Stimulated activated CD4-positive, alpha-beta T cell treated with anti-CD3 and anti-CD28 coated beads, Interleukin-4, amount 100 ng/mL, for 4 hours (primary cell): Measurements from ENCODE around the gene CCDC34.
A peak's percentile ranks its signal among the peaks of the same experiment; 100 is the strongest.

Experiments
- DNase-seq, 2 experiments: peaks; one replicate each; pipeline ENCODE4 v3.0.0-alpha.2; 2020

The CCDC34 gene, protein sequence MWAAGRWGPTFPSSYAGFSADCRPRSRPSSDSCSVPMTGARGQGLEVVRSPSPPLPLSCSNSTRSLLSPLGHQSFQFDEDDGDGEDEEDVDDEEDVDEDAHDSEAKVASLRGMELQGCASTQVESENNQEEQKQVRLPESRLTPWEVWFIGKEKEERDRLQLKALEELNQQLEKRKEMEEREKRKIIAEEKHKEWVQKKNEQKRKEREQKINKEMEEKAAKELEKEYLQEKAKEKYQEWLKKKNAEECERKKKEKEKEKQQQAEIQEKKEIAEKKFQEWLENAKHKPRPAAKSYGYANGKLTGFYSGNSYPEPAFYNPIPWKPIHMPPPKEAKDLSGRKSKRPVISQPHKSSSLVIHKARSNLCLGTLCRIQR

DNA sequence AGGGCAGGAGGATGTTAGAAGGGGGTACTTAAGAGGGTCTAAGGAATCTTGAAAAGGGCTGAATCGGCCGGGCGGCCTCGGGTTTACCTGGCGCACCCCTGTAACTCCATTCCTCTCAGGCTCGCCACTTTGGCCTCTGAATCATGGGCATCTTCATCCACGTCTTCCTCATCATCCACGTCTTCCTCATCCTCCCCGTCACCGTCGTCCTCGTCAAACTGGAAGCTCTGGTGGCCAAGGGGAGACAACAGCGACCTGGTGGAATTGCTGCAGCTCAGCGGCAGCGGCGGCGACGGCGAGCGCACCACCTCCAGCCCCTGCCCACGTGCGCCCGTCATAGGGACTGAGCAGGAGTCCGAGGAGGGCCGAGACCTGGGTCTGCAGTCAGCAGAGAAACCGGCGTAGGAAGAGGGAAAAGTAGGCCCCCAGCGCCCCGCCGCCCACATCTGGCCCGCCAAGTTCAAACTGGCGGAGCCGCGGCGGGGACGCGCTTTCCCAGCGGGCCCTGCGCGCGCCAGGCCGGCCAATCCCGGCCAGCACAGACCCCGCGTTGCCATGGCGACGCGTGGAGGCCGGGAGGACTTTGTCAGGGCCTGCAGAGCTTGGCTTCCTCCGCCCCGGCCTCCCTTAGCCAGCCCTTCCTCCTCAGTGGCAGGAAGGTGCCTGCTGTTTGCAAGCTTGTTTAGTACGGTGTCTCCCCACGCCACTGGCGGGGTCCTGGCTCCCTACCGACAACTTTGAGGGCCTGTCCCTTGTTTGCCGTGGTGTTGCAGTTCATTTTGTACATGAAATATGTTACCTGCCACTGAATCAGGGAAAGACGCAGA is at the start of gene CCDC34:
TSS of gene CCDC34 (minus strand) at position 467 of the 827 bp plus-strand sequence. CDS start at position 446, 21 bp downstream.
- DNase-seq, result peak; percentile 81 to 88

DNA sequence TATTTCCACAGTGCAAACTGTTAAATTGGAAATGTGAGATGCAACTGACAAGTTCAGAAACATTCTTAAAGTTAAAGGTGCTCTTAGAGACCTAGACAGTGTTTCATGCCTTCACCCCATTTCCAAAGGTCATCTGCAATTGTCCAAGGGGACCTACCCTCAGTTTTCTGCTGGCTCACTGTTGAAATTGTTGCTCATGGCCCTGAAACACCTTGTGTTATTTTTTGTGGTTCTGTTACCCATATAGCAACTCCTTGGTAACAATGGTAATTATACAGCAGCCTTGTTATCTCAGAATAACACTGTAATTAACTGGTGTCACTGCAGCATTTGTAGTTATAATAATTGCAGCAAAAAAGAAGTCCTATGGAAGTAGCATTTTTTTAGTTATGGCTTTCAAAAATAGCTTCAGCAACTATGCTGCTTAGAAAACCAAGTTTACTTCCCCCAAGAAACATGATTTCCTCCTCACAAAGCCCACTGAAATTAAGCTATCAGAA is 49.2 kb upstream of the CCDC34 start:
- DNase-seq, result no peak

DNA sequence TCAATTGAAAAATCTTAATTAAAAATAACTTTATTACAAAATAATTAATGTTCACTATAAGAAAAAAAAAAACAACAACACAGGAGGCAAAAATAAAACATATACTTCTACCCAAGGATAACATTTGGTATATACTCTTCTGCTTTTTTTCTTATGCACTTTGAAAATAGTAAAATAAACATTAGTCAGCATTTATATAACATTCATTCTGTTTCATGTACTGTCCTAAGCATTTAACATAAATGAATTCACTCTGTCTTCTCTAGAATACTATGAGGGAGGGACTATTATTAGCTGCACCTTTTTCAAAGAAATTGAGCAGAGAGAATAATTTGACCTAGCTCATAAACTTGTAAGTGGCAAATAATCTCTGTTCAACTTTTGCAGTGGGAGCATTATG is 48.3 kb upstream of the CCDC34 start:
- DNase-seq, result no peak

DNA sequence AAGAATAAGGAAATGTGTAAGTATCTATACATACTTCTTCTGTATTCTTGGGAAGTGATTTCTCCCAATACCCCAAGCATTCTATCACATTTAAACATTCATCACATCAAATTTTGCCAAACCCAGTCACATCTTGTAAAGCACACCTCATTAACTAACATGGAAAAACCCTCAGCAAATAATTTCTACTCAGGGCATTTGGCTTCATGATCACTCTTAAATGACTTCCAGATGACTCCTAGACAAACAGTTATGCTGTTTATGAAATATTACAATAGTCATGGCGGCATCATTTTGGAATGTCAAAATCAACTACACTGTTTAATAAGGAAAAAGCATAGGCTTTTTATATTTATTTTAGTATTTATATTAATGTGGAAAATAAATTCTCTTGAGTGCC is 47.3 kb upstream of the CCDC34 start:
- no peak for DNase-seq

DNA sequence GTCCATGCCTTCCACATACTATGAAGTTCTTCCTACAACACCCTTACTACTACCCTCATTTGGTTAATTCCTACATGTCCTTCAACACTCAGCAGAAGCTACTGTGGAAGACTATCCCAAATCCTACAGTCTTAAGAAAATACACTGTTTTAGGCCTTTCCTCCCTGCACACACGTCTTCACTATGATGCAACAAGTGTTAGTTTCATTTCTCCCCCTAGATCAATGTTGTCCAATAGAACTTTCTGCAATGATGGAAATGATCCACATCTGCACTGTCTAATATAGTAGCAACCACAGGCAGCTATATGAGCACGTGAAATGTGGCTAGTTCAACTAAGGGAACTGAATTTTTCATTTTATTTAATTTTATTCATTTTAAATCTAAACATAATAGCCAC is 46.7 kb upstream of the CCDC34 start:
- DNase-seq, result no peak

DNA sequence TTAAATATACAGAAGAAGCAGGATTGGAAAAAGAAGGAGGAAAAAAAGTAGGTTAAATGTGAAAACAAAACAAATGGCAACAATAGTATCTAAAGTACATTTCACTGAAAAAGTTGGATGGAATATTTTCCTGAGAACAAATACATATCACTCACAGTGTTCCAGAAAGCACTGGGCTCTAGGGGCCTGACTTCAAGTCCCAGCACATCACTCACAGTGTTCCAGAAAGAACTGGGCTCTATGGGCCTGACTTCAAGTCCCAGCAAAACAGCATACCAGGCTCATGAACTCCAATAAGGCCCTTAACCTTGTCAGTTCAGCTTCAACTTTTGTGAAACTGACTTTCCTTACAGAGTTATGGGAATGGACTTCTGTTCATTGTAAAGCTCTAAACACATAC is 46.0 kb upstream of the CCDC34 start:
- DNase-seq, result no peak

DNA sequence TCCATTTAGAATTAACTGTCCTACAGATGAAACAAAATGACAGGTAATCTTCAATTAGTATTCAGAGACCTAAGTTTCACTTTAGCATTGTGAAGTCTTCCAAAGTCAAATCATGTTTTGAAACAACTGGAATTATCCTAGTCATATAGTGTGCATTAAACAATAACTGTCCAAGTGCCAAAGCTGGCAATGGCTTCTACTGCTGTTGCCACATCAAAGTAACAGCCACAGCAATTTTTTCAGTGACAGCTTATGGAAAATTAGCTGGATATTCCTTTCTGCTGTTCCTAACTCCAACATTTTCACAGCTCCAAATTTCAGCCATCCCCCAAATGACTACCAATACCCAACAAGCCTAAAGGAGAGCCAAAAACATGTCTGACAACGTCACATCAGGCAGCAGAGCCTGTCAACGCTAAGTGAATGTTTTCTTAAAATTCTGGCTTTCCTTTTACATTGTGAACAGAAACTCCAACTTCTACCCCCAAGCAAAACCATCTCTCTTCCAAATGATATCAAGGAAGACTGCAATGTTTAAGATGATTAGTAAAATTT is 45.3 kb upstream of the CCDC34 start:
- no peak for DNase-seq

DNA sequence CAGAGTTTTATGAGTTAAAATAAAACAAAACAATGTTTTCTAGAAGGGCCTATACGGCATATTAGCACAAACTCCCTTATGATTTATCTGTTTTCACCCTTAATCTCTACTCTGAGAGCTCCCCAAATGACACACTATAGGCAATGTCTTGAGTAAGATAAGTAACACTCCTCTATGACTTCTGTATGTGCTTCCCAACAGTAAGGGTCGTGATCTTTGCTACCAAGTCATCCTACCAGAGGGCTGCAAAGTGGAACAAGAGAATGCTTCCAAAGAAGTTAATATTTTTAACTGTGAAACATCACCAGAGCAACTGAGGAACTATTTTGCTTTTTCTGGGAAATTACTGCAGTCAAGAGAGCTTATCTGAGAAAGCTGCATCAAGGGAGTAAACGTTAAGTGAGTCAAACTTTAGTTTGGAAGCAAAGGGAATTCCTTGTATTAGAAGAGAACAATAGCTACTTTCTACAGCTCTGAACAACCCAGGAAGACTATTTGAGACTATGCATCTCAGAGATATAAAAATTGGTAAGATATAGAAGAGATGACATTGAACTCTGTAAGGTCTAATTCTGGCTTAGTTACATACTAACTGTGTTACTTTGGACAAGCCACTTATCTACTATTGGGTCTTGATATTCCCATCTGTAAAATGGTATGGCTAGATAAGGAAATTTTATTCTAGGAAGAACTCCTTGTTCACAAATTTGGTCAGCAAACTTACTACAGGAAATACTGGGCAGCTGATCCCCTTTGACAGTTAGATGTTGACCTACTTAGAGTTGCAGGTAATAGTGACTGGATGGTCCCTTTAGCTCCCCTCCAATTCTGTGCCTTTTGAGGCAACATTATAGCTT is 43.7 kb upstream of the CCDC34 start:
- no peak for DNase-seq

DNA sequence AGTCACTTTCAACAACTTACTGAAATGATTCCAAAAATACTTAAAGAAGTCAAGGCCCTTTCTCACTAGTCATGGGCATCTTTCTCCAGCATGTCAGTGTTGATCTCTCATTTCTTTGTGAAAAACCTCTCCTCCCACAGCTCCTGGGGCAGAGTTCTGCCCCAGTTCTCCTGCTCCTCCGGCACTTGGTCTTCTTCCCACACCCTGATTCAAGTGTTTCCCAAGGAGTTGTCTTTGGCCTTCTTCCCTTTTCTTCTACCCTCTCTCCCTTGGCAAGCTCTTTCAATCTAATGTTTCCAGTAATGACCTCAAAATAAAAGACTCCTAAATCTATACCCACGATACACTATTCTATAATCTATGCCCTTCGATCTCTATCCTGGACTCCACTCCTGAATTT is 42.1 kb upstream of the CCDC34 start:
- DNase-seq, result no peak

DNA sequence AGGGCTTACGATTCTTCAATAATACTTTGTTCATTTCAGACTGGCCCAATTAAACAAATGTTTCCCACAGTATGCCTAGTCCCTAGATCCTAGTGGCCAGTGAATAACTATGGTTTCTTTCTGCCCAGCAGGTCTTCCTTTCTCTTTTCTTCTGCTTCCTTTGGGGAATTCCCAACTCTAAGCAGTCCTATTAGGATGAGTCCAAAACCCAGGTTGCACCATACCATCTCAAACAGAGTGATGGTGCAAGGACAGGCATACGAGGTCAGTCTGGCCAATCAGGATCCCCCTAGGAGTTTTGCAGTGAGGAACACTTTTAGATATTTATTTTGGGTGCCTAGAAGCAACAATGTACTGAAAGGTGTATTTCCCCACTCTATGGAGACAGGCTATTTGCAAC is 41.4 kb upstream of the CCDC34 start:
- no peak for DNase-seq

DNA sequence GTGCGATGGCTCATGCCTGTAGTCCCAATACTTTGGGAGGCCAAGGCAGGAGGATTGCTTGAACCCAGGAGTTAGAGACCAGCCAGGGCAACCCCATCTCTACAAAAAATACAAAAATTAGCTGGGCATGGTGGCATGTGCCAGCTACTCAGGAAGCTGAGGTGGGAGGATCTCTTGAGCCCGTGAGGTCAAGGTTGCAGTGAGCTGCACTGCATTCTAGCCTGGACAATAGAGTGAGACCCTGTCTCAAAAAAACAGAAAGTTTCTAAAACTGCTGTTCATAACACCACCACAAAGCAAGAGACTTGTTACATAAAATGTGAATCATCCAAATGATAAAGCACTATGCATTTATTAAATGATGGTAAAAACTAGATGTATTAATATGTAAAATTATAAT is 40.2 kb upstream of the CCDC34 start:
- no peak for DNase-seq

DNA sequence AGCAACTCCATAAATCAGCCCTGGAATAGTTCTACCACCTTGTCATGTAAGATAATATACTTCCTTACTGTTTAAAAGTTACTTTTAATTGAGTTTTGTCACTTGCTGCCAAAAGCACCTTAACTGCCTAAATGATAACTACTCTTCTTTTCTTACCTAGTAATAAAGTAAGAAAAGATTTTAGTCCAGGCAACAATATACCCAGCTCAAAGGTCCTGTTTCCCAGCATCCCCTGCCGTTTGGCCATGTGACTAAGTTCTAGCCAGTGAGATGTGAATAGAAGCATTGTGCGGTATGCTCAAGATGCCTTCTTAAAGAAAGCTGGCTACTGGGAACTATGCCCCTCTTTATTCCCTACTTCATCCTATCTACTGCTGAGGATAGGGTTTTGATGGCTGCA is 39.4 kb upstream of the CCDC34 start:
- DNase-seq, result no peak

DNA sequence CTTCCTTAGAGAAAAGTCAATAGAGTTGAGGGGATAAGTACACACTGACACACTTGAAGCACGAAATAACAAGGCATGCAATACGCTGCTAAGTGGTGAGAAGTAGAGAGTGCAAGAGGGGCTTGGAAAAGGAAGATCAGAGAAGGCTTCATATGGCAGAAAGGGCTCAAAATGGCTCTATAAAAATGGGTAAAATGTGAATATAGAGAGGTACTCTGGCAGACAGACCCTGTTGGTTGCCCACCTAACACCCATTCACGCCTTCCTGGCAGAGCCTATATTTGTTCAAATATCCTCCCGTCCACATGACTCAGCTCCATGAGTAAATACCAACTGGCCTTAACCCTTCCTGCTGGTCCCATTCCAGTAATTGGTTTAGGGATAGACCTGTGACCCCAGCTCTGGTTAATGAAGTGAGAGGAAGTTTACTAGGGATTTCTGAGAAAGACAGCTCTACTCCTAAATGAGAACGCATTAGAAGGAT is 38.9 kb upstream of the CCDC34 start:
- DNase-seq, result no peak

DNA sequence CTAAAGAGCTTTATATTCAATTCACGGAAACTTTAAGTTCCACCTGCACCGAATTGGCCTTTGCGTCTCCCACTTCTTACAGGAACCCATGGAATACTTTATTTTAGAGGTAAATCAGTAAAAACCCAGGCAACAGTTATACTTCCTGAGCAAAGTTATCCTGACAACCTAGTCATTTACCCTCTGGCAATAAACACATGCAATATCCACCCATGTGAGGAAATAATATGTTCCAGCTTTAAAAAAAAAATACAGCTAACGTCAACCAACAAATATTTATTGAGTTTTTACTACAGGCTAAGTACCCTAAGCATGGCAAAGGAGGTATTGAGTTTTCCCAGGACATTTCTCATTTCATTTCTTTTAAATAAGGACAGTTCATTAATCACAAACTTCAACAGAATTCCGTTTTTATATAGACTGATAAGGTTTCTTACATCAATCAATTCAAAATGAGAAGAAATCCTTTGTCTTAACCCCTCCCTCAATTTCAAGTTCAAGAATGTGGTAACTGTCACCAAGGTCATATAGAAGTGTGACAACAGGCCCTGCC is 38.3 kb upstream of the CCDC34 start:
- DNase-seq, result no peak

DNA sequence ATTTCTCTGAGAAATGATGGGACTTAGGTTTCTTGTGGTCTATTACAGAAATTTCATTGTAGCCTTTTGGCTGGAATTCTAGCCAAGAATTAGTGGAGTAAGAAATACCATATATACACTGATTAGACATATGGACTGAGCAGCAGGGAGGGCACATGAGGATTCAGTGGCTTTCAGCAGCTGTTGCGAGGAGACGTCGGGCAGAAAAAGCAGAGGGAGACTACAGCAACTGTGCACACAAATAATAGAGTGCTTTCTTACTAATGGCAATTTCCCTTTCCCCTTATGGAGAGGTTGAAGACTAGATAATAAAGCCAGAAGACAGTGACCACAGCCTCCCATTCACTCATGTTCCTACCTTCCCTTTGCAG is 35.4 kb upstream of the CCDC34 start:
- DNase-seq, result no peak

DNA sequence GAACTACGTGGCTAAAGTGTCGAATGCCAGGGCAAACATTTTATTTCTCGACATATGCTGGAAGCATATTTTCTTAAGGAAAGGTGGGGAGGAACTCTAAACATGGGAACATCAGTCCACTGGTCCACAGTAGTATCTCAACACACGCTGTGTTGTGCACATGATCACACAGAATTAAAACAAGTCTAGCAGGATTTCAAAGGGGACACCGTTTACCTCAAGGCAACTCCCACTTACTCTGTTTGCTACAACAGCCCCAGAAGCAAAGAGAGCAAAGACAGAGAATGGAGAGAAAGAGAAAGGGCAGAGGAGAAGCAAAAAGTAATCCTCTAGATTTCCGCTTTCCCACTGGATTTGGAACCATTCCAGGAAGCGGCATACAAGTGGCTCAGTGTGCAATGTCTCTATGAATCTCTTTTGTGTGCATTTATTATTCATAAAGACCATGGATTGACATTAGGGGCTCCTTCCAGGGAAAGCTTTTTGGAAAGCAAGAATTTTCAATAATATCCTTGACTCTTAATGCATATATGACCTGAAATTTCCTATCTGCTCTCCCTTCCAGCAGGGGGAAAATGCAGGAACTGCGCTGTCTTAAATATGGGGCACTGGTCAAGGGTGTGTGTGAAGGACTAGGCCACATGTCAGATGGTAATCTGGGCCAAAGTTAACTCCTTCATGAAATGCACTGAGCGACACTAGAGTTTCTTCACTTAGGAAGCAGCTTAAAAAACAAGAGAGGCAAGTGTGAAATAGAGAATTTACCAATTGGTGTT is 34.8 kb upstream of the CCDC34 start:
- no peak for DNase-seq

DNA sequence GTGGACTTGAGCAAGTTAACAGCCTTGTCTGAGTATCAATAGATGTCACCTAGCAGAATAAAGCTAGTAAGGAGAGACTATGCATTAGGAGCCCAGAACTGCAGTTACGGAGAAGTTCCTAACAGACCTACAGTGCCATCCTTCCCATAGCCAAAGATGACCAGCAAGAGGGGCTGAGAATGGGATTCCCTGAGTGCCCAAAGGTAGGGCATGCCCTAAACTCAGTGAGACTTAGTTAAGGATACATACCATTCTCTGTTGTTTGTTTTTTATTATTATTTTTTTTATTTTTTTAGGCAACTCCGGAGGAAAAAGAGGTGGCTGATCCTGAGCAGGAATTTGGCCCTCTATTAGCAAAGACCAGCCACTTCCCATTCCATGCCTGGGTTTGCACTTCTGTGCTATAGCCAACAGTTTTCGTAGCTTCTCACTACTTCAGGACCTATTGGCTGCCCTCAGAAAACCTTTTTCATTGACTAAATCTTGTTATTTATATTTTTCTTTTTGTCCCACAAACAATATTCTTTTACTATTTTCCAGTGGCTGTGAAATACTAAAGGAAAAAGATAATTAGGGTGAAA is 33.3 kb upstream of the CCDC34 start:
- no peak for DNase-seq

DNA sequence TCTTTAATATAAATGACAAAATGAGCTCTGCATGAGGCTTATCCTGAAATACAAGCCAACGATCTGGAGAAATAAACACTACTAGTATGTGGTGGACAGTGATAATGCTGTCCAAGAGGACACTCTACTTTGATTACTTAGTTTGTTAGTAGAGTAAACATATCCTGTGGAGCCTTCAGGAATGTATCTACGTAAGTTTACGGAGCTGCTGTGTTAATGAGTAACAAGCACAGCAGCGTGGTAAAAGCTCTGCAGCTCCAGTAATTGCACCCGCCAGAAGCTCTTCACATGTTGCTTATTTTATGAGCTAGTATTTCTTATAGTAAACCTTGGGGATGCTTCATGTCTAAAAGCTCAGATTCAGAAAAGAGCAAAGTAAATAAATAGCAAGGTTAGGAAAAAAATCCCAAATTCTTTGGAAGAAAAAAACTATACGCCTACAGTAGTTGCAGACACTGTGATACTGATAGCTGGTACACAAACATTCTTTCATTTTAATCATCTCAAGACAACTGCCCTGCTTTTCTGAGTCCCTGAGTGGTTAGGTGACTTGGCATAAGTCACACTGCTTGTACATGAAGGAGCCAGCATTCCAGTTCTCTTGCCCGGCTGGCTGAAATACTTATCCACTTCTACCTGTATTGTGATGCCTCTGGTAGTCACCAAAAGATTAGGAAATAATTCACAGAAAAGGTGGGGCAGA is 32.7 kb upstream of the CCDC34 start:
- DNase-seq, result no peak

DNA sequence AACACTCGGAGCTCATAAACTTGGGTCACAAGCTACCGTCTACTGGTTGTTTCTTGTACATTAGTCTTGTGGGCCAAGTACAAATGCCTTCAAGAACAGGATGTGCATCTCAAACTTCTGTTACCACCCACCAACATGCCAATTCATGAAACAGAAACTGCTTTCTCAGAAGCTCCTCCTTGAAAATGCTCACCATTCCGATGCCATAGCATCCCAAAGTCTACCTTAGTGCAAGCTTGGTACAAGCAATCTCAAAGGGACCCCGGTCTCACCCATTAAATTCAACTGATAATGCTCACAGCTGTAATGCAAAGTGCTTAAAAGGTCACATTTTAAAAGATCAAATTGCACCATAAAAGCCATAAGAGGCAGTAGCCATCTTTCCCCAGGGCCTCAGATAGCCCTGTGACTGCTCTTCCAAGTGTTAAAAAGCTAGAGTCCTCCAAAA is 31.8 kb upstream of the CCDC34 start:
- DNase-seq, result no peak
